Neutrophil (primary cell): Measurements from ENCODE around the gene FAAP100.

Experiments used
- H3K27ac ChIP-seq: fragments of 200-600 bp; sonication (generic); 2 replicates; pipeline ENCODE4 v1.5.1; 2016; ENCODE audit warnings: mild to moderate bottlenecking, moderate library complexity
- H3K27me3 ChIP-seq: fragments of 200-600 bp; sonication (generic); 2 replicates; pipeline ENCODE4 v1.6.0; 2016; ENCODE audit warnings: mild to moderate bottlenecking
- H3K36me3 ChIP-seq: fragments of 200-600 bp; sonication (generic); 2 replicates; pipeline ENCODE4 v1.5.1; 2017
- H3K4me1 ChIP-seq, 2 experiments: fragments of 200-600 bp in 1 of 2; sonication (generic) in 1 of 2; 1 replicate in 1 of 2; 2 replicates in 1 of 2; pipeline versions ENCODE4 v1.5.1 to v1.6.1; 2013 to 2016; ENCODE audit warnings: low read depth in 1 of 2, low read length in 1 of 2, mild to moderate bottlenecking in 1 of 2, moderate library complexity in 1 of 2; ENCODE audit not compliant: control insufficient read depth in 1 of 2, insufficient read depth in 1 of 2
- H3K4me3 ChIP-seq, 2 experiments: fragments of 200-600 bp in 1 of 2; sonication (generic) in 1 of 2; 1 replicate in 1 of 2; 2 replicates in 1 of 2; pipeline ENCODE4 v1.5.1; 2013 to 2016; ENCODE audit warnings: low read depth in 1 of 2, low read length in 1 of 2, mild to moderate bottlenecking in 1 of 2, moderate library complexity in 1 of 2
- H3K9me3 ChIP-seq: fragments of 200-600 bp; sonication (generic); 2 replicates; pipeline ENCODE4 v1.5.1; 2016
- CTCF ChIP-seq: fragments of 200-600 bp; sonication (generic); IDR thresholded peaks from 2 replicates; pipeline ENCODE4 v1.5.1; 2016; ENCODE audit warnings: antibody characterized with exemption

The FAAP100 gene

DNA sequence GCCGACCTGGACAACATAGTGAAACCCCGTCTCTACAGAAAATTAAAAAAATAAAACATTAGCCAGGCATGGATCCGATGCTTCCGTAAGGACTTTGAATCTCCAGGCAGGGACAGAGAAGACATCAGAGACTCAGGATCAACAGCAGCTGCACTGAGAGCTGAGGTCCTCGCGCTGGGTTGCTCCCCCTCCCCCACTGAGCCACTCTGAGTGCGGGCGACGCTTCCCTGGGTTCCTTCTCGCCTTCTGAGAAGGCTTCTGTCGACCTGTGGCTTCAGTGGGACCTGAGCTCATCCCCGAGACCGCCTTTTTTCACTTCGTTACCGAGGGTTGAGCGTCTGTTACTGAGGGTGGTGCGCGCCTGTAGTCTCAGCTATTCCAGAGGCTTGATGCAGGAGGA is 60.0 kb downstream of the FAAP100 start:
- TF ChIP-seq CTCF, result no peak
- H3K4me1 ChIP-seq, result peaks cover 11 to 13% of the 10 kb centered on the region in 2 experiments
- H3K27ac ChIP-seq, result no peak overlapping the region
- no peak overlapping the region for H3K4me3 ChIP-seq
- no peaks in the 10 kb centered on the region for H3K9me3 ChIP-seq
- no peaks in the 10 kb centered on the region for H3K36me3 ChIP-seq
- peaks cover 93% of the 10 kb centered on the region for H3K27me3 ChIP-seq

DNA sequence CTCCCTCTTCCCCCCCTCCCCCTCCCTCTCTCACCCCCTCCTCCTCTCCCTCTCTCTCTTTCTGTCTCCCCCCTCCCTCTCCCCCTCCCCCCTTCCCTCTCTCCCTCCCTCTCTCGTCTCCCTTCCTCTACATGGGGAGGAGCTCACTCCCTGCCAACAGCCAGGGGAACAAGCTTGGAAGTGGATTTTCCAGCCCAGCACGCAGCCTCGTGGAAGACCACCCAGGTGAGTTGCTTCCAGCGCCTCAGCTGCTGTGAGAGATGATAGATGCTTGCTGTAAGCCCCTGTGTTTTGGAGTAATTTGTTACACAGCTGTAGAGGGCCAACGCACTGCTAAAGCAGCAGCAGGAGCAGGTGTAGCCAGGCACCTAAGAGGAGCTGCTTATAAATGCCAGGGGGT is 60.4 kb downstream of the FAAP100 start:
- Histone ChIP-seq H3K9me3 (no peaks in the 10 kb centered on the region), H3K4me1 (peaks cover 12 to 13% of the 10 kb centered on the region in 2 experiments), H3K27ac (no peak overlapping the region), H3K4me3 (no peak overlapping the region), H3K36me3 (no peaks in the 10 kb centered on the region), H3K27me3 (peaks cover 96% of the 10 kb centered on the region)
- TF ChIP-seq CTCF, result no peak

- Histone ChIP-seq H3K4me1 (peaks cover 12 to 13% of the 10 kb centered on the region in 2 experiments), H3K36me3 (no peaks in the 10 kb centered on the region), H3K27ac (no peak overlapping the region), H3K4me3 (no peak overlapping the region), H3K27me3 (peaks cover 96% of the 10 kb centered on the region), H3K9me3 (no peaks in the 10 kb centered on the region)
- no peak for TF ChIP-seq CTCF
Measured at GRCh38 chr17:81491181-81491581, 61.0 kb downstream of the FAAP100 start.

DNA sequence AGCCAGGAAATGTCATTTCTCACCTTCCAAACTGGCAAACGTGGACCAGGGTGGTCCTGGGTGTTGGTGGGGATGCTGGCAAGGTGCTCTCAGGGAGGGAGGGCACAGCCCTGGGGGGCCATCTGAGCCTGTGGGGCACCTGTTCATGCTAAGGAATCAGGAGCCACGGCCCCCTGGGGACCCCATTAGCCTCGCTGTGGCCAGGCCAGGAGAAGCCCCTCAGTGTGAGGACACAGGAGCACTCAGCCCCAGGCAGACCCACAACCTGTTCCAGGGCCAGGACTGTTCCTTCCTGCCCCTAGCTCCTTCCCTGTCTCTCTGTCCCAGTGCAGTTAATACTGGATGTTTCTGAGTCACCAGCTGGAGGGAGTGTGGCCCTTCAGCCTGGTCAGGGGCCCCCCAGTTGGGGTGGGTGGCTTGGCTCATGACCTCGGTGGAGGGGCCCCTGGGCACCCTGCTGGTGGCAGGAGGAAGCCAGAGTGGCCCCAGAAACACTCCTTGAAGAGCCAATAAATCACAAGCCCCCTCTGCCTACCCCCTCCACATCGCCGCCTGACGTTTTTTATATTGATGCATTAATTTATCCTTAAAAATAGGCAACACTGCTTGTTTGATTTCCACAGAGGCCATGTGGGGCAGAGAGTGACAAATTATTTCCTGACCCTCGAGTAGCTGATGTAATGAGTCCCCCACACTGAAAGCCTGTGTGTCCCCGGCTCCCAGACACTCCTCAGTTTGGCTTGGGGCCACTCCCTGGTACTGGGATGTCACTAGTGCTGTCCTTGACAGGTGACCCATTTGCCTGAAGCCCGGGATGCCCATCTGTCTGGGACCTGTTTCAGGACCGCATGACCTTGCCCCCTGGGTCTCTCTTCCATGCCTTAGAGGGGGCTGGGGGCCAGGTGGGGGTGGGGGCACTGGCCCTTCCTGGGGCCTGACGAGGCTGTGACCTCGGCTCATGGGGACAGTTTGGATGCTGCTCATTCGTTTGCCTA is 61.9 kb downstream of the FAAP100 start:
- no peak for TF ChIP-seq CTCF

More for the DNA sequence above, 61.9 kb downstream of the FAAP100 start:
- peaks cover 12 to 13% of the 10 kb centered on the region in 2 experiments for H3K4me1 ChIP-seq
- no peaks in the 10 kb centered on the region for H3K9me3 ChIP-seq
- no peak overlapping the region for H3K4me3 ChIP-seq
- no peaks in the 10 kb centered on the region for H3K36me3 ChIP-seq
- no peak overlapping the region for H3K27ac ChIP-seq
- peaks cover 95% of the 10 kb centered on the region for H3K27me3 ChIP-seq
